NCI-H1417 (cell line): Measurements from ENCODE around the gene FRAT1.
A peak's percentile ranks its signal among the peaks of the same experiment; 100 is the strongest.
"Not testable (repeated sequence)": the region's sequence is repeated elsewhere in the genome, so short reads cannot be mapped to it uniquely, and the experiment has no call there.

Source experiments
- DNase-seq, 3 experiments: peaks; one replicate each; lab custom pipeline; 2025; lab: John Stamatoyannopoulos, UW

Gene FRAT1, protein sequence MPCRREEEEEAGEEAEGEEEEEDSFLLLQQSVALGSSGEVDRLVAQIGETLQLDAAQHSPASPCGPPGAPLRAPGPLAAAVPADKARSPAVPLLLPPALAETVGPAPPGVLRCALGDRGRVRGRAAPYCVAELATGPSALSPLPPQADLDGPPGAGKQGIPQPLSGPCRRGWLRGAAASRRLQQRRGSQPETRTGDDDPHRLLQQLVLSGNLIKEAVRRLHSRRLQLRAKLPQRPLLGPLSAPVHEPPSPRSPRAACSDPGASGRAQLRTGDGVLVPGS

GRCh38 chr10:97318772-97319651, at the start of gene FRAT1:
TSS of gene FRAT1 (plus strand) at chr10:97319271. CDS start at chr10:97319454, 183 bp downstream.
- peak; percentile 76 to 93 (median 85) for DNase-seq

GRCh38 chr10:97270523-97271154, 48.4 kb upstream of the FRAT1 start:
- DNase-seq, result no peak

- DNase-seq, result no peak
Observed at GRCh38 chr10:97273700-97274099, 45.4 kb upstream of the FRAT1 start.

- no peak for DNase-seq
Observed at GRCh38 chr10:97274828-97275227, 44.2 kb upstream of the FRAT1 start.

- DNase-seq, result no peak
Observed at GRCh38 chr10:97277551-97277950, 41.5 kb upstream of the FRAT1 start.

GRCh38 chr10:97278491-97278989, 40.5 kb upstream of the FRAT1 start:
- DNase-seq, result peak in 2 of 3 experiments; percentile 27 to 69

GRCh38 chr10:97279121-97279815, 39.8 kb upstream of the FRAT1 start:
- DNase-seq, result no peak

DNA sequence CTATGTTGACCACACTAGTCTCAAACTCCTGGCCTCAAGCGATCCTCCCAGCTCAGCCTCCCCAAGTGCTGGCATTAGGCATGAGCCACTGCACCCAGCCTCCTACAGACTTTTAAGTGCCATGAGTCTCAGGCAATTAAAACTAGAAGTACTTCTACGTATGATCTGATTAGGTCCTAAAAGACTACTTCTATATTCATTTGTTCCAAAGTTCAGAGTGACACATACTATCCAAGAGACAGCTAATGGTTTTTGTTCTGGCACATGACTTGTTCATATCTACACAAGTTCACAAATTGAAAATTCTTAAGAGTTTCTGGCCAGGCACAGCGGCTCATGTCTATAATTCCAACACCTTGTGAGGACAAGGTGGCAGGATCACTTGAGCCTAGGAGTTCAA, 38.3 kb upstream of the FRAT1 start:
- DNase-seq, result no peak

- not testable (repeated sequence) for DNase-seq
Observed at GRCh38 chr10:97290076-97290475, 29.0 kb upstream of the FRAT1 start.

GRCh38 chr10:97290576-97291356, 28.3 kb upstream of the FRAT1 start:
- peak in 1 of 3 experiments; percentile 38 for DNase-seq

DNA sequence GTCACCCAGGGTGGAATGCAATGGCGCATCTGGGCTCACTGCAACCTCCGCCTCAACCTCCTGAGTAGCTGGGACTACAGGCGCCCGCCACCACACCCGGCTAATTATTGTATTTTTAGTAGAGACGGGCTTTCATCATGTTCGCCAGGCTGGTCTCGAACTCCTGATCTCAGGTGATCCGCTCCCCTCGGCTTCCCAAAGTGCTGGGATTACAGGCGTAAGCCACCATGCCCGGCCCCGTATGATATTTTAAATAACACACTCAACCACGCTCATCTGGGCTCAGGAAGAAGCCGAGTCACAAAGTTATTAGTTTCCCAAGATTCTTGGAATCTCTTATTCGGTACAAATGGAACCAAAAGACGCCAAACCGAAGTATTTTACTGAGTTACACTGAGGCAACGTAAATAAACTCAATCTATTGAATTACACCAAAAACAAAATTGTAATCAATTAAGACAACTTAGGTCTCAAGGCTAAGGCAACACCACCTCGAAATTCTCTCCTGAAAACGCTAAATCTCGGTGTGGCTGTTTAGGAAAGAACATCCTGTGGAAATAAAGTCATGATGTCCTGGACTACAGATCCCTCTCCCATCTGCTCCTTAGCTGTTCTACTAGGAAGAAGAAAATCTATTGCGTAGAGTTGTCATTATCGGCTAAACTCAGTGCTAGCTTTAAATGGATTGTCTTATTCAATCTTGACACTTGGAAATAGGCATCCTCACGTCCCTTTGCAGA, 27.5 kb upstream of the FRAT1 start:
- DNase-seq, result peak in 2 of 3 experiments; percentile 25 to 46

- DNase-seq, result peak; percentile 93 to 99 (median 94)
Observed at GRCh38 chr10:97292097-97292861, 26.8 kb upstream of the FRAT1 start, which contains the start of gene ARHGAP19. TSS of gene ARHGAP19 (minus strand) at chr10:97292637. CDS start at chr10:97292627, 10 bp downstream.

DNA sequence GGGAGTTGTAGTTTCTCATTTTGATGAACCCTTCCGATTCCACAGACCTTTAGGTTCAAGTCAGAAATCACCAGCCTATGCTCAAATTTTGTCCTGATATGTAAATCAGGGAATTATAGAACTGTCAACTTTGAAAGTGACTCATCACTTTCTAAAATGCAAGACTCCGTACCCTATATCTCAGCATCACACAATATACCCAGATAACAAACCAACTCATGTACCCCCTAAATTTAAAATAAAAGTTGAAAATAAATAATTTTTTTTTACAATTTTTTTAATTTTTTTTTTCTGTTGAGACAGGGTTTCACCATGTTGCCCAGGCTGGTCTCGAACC, 26.2 kb upstream of the FRAT1 start:
- no peak for DNase-seq

GRCh38 chr10:97297556-97298222, 21.4 kb upstream of the FRAT1 start:
- no peak for DNase-seq

- DNase-seq, result no peak
Observed at GRCh38 chr10:97298223-97298571, 20.9 kb upstream of the FRAT1 start.

DNA sequence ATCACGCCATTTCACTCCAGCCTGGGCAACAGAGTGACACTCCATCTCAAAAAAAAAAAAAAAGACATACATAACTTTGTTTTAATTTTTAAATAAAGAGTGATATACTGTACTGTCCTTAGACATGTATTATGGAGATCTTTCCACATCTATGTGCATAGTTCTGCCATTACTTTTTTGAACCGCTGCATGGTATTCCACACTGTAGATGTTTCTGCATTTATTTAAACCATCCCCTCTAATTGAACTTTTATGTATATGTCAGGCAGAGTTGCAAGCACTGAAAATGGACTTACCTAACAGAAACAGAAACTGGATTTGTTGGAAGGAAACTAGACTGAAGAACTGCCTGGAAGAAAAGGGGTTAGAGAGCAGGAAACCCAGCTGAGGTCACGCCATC, 18.1 kb upstream of the FRAT1 start:
- DNase-seq, result no peak

DNA sequence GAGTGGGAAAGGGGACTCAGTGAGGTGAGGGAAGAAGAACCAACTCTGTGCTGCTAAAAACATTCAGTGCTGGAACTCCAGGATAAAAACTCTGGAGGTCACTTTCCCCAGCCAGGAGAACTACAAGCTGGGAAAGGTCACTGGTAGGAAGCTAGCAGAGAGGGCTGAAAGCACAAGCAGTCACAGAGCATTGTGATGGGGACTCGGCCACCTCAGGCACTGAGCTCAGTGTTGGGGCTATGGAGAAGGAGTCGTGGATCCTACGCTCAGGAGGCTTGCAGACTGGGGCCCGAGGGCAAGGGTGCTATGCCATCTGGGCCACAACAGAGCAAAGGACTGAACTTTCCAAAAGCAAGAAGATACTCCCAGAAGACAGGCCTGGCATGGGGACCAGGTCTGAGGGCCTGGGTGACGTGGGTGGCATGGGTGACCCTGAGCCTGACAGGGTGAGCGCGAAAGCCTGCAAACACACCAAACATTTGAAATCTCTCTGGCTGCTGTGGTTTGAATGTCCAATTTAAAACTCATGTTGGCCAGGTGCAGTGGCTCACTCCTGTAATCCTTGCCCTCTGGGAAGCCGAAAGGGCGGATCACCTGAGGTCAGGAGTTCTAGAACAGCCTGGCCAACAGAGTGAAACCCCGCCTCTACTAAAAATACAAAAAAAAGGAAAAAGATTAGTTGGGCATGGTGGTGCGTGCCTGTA, 16.8 kb upstream of the FRAT1 start:
- DNase-seq, result no peak

- no peak for DNase-seq
Observed at GRCh38 chr10:97307441-97307840, 11.6 kb upstream of the FRAT1 start.
